ENCODE results near the gene NTM.

DNA sequence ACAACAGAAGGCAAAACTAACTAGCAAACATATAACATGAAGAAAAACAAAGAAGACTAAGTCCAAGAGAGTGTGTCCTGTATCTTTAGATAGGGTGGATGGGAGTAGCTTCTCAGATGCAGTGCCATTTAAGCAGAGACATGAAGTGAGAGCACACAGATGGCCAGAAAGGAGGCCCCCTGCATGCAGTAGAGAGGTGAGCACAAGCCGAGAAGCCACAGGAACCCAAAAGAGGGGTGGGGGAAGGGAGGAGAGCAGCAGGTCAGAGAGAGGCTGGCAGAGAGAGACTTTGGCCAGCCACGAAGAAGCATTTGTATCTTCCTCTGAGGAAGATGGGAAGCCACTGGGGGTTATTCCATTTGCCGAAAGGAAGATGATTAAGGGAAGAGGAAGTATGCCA lies 86.7 kb downstream of the NTM start:
- TF ChIP-seq, protein P1, sequence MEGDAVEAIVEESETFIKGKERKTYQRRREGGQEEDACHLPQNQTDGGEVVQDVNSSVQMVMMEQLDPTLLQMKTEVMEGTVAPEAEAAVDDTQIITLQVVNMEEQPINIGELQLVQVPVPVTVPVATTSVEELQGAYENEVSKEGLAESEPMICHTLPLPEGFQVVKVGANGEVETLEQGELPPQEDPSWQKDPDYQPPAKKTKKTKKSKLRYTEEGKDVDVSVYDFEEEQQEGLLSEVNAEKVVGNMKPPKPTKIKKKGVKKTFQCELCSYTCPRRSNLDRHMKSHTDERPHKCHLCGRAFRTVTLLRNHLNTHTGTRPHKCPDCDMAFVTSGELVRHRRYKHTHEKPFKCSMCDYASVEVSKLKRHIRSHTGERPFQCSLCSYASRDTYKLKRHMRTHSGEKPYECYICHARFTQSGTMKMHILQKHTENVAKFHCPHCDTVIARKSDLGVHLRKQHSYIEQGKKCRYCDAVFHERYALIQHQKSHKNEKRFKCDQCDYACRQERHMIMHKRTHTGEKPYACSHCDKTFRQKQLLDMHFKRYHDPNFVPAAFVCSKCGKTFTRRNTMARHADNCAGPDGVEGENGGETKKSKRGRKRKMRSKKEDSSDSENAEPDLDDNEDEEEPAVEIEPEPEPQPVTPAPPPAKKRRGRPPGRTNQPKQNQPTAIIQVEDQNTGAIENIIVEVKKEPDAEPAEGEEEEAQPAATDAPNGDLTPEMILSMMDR (IDR thresholded peaks at IDR 0.05; ENCODE audit: poor library complexity, severe bottlenecking), result no peak
- TF ChIP-seq SMC3 (conservative IDR thresholded peaks at IDR 0.05; ENCODE audit: poor library complexity), result no peak

Measured in neural cell (in vitro differentiated cells).